Stomach smooth muscle (tissue), 2 donors: ENCODE data around the gene RPS2.
"Not testable (repeated sequence)": the region's sequence is repeated elsewhere in the genome, so short reads cannot be mapped to it uniquely, and the experiment has no call there.

Experiments
- H3K27ac ChIP-seq: one replicate; pipeline ENCODE4 v1.7.0; 2013; ENCODE audit warnings: mild to moderate bottlenecking, low read length, inconsistent platforms
- H3K27me3 ChIP-seq, 2 donors: one replicate each; pipeline ENCODE4 v1.7.0; 2013; ENCODE audit warnings: low read length in 2 of 2; ENCODE audit not compliant: insufficient read depth in 2 of 2, control insufficient read depth in 1 of 2
- H3K36me3 ChIP-seq, 2 donors: one replicate each; pipeline ENCODE4 v1.7.0; 2013; ENCODE audit warnings: low read length in 2 of 2; ENCODE audit not compliant: control insufficient read depth in 2 of 2, insufficient read depth in 2 of 2
- H3K4me1 ChIP-seq: one replicate; pipeline ENCODE4 v1.7.0; 2013; ENCODE audit warnings: low read length; ENCODE audit not compliant: control insufficient read depth, insufficient read depth
- H3K4me3 ChIP-seq, 2 donors: one replicate each; pipeline ENCODE4 v1.7.0; 2013; ENCODE audit warnings: low read length in 2 of 2
- H3K9ac ChIP-seq, 2 donors: one replicate each; pipeline ENCODE4 v1.7.0; 2013; ENCODE audit warnings: low read length in 2 of 2, mild to moderate bottlenecking in 1 of 2
- H3K9me3 ChIP-seq, 2 donors: one replicate each; pipeline ENCODE4 v1.7.0; 2013; ENCODE audit warnings: low read length in 2 of 2; ENCODE audit not compliant: control insufficient read depth in 2 of 2
- donor health status: healthy.
- donor health status: Pancreatic carcinoma.

RPS2 gene

DNA sequence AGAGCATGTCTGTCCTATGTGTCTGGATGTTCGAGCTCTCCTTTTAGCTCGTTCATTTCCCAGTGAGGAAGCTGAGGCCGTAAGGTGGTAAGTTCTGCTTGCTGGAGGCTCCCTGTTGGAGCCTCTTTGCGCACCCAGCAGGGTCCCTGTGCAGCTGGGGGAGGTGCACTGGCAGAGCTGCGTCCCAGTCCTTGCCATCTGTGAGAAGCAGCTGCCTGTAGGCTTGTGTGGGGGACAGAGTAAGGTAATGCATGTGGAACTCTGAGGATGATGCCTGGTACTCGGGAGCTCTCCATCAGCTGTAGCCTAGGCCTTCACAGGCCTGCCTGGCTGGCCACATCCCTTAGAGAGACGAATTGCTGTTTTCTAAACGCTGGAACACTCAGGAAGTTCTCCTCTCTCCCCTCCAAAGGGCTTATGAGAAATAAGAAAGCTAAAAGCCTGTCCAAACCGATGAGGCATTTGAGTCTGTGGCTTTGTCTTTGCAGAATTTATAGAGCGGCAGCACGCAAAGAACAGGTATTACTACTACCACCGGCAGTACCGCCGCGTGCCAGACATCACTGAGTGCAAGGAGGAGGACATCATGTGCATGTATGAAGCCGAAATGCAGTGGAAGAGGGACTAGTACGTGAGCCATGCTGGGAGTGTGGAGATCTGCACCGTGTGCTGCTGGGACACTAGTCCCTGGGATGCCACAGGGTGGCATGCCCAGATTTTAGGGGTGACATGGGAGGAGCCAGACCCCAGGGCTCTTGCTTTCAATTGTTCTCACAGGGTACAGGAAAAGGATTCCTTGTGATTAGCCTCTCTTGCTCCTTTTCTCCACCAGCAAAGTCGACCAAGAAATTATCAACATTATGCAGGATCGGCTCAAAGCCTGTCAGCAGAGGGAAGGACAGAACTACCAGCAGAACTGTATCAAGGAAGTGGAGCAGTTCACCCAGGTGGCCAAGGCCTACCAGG is 3.7 kb downstream of the RPS2 start:
- no peaks in the 10 kb centered on the region for H3K27me3 ChIP-seq
- H3K4me1 ChIP-seq: peaks cover 35% of the 10 kb centered on the region
- H3K36me3 ChIP-seq: peaks cover 14 to 18% of the 10 kb centered on the region in 2 donors
- peak overlapping the region; percentile 87 for H3K27ac ChIP-seq
- no peaks in the 10 kb centered on the region for H3K9me3 ChIP-seq
- H3K9ac ChIP-seq: peak overlapping the region; percentile 55 to 90
- H3K4me3 ChIP-seq: peak overlapping the region; percentile 79 to 86

DNA sequence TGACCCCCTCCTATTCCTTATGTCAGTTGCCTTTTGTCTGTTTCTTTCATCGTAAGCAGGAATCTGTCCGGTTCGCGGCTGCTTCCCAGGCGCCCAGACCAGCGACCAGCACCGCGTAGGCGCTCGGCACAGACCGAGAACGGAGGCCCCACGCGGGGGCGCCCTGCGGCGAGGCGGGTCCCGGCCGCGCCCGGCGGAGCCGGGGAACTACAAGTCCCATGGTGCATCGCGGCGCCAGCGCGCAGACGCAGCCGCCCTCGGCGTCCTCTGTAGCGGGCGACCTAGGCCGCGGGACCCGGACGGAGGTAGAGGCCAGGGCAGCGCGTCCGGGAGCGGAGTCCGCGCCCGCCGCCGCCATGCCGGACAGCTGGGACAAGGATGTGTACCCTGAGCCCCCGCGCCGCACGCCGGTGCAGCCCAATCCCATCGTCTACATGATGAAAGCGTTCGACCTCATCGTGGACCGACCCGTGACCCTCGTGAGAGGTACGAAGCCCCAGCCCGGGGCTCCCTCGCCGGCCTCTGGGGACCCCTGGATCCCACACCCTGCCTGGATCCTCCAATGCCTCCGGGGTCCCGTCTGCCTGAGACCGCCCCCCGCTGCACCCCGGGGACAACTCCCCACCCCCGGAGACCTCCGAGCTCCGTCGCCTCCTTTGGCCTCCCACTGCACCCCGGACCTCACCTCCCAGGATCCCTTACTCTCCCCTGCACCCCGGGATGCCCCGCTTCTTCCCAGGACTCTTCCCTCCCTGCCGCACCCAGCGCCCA is 5.2 kb downstream of the RPS2 start, which contains the start of gene NDUFB10:
TSS of gene NDUFB10 (plus strand) at position 270 of the 771 bp plus-strand sequence. CDS start at position 357, 87 bp downstream.
- Histone ChIP-seq H3K27ac (peak within 1 kb of the TSS; percentile 87), H3K27me3 (no peaks in the 10 kb centered on the region), H3K9me3 (no peaks in the 10 kb centered on the region), H3K4me3 (peak within 1 kb of the TSS; percentile 79 to 86), H3K9ac (peak within 1 kb of the TSS; percentile 90), H3K36me3 (peaks cover 14 to 18% of the 10 kb centered on the region in 2 donors), H3K4me1 (peaks cover 24% of the 10 kb centered on the region)

DNA sequence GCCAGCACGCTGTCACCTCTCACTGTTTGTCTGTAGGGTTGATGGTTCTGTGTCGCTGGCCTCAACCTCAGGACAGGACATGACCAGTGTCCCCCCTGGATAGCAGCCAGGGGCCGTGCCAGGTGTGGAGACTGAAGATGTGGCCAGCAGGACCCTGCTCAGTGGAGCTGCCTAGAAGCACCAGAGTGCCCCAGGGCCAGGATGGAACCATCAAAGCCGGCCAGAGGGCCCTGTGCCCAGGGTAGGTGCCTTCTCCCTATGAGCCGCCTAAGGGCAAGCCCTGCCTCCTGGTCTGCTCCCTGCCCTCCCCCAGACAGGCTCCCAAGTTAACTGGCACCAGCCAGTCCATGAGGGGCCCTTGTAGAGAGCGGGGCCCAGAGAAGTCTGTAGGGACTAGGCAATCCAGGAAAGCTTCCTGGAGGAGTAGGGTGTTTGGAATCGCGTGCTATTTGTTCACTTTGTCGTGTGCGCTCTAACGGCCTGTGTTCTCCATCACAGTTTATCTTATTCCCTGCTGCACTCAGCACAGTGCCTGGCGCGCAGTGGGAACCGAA is 5.8 kb downstream of the RPS2 start:
- H3K27me3 ChIP-seq: no peaks in the 10 kb centered on the region
- H3K4me1 ChIP-seq: peaks cover 18% of the 10 kb centered on the region
- peaks cover 13 to 16% of the 10 kb centered on the region in 2 donors for H3K36me3 ChIP-seq
- H3K4me3 ChIP-seq: peak overlapping the region; percentile 18 to 86
- H3K27ac ChIP-seq: peak overlapping the region; percentile 87
- peak overlapping the region; percentile 66 to 90 for H3K9ac ChIP-seq
- no peaks in the 10 kb centered on the region for H3K9me3 ChIP-seq

DNA sequence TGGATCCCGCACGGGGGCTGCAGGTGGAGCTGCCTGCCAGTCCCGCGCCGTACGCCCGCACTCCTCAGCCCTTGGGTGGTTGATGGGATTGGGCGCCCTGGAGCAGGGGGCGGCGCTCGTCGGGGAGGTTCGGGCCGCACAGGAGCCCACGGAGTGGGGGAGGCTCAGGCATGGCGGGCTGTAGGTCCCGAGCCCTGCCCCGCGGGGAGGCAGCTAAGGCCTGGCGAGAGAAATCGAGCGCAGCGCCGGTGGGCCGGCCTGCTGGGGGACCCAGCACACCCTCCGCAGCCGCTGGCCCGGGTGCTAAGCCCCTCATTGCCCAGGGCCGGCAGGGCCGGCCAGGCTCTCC is 6.5 kb downstream of the RPS2 start:
- not testable (repeated sequence) for H3K27ac ChIP-seq, H3K27me3 ChIP-seq, H3K4me3 ChIP-seq, H3K9me3 ChIP-seq, H3K9ac ChIP-seq
- Histone ChIP-seq H3K4me1 (peaks cover 14% of the 10 kb centered on the region), H3K36me3 (peaks cover 11 to 14% of the 10 kb centered on the region in 2 donors)

DNA sequence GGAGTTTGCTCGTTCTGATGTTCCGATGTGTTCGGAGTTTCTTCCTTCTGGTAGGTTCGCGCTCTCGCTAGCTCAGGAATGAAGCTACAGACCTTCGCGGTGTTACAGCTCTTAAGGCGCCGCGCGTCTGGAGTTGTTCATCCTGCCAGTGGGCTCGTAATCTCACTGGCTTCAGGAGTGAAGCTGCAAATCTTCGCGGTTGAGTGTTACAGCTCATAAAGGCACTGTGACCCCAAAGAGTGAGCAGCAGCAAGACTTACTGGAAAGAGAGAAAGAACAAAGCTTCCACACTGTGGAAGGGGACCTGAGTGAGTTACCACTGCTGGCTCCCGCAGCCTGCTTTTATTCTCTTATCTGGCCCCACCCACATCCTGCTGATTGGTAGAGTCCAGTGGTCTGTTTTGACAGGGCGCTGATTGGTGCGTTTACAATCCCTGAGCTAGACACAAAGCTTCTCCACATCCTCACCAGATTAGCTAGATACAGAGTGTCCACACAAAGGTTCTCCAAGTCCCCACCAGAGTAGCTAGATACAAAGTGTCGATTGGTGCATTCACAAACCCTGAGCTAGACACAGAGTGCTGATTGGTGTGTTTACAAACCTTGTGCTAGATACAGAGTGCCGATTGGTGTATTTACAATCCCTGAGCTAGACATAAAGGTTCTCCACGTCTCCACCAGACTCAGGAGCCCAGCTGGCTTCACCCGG is 7.0 kb downstream of the RPS2 start:
- not testable (repeated sequence) for H3K27me3 ChIP-seq, H3K4me3 ChIP-seq, H3K9ac ChIP-seq, H3K9me3 ChIP-seq, H3K27ac ChIP-seq
- peaks cover 7 to 11% of the 10 kb centered on the region in 2 donors for H3K36me3 ChIP-seq
- H3K4me1 ChIP-seq: peaks cover 14% of the 10 kb centered on the region

DNA sequence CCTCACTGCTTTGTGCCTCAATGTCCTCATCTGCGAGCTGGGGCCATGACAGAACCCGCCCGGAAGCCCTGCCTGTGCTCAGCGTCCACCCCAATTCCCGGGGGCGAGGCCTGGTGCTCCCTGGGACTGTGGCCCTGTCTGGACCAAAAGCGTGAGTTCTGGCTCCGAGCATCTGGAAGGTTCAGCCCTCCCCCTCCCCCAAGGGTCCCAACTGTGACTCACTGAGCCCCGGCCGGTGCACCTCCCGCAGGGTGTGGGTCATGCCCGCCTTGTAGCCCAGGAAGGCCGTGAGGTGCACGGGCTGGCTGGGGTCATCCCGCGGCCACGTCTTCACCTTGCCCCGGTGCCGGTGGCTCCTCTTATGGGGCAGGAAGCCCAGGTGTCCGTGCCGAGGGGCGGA is 10.9 kb downstream of the RPS2 start:
- Histone ChIP-seq H3K27me3 (no peaks in the 10 kb centered on the region), H3K9ac (no peak overlapping the region), H3K9me3 (no peaks in the 10 kb centered on the region), H3K4me3 (no peak overlapping the region), H3K36me3 (no peaks in the 10 kb centered on the region), H3K27ac (no peak overlapping the region), H3K4me1 (peaks cover 1% of the 10 kb centered on the region)

DNA sequence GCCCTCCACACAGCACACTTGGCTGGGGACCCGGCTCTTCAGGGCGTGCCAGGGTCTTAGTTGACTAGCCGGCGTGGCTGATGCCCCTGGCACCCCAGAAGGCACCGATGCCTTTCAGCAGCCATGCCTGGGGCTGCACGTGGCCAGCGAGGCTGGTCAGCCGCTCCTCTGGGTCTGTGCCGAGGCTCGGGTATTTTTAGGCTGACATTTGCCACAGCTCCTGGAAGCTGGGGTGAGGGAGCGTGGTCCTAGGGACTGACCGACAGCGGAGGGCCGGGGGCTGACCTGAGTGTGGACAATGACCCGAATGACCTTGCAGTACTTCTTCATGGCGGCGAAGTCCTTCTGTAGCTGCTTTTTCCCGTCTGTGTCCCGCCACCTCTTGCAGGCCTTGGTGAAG is 14.1 kb downstream of the RPS2 start:
- Histone ChIP-seq H3K9me3 (no peaks in the 10 kb centered on the region), H3K4me3 (no peak overlapping the region), H3K27ac (no peak overlapping the region), H3K27me3 (no peaks in the 10 kb centered on the region), H3K36me3 (no peaks in the 10 kb centered on the region), H3K9ac (no peak overlapping the region), H3K4me1 (no peaks in the 10 kb centered on the region)

DNA sequence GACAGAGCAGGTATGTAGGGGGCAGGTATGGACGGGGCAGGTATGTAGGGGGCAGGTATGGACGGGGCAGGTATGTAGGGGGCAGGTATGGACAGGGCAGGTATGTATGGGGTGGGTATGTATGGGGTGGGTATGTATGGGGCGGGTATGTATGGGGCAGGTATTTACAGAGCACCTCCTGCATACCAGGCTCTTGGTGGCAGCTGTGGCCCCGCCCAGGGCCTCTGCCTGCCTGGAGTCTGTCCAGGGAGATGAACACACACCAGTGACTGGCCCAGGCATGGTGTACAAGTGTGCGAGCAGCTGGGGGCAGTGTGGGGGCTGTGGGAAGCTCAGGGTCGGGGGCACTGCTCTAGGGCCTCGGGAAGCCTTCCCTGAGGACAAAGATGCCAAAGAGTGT is 14.6 kb downstream of the RPS2 start:
- Histone ChIP-seq H3K36me3 (no peaks in the 10 kb centered on the region), H3K4me1 (no peaks in the 10 kb centered on the region), H3K27me3 (no peaks in the 10 kb centered on the region), H3K9ac (no peak overlapping the region), H3K27ac (no peak overlapping the region), H3K4me3 (no peak overlapping the region), H3K9me3 (no peaks in the 10 kb centered on the region)

DNA sequence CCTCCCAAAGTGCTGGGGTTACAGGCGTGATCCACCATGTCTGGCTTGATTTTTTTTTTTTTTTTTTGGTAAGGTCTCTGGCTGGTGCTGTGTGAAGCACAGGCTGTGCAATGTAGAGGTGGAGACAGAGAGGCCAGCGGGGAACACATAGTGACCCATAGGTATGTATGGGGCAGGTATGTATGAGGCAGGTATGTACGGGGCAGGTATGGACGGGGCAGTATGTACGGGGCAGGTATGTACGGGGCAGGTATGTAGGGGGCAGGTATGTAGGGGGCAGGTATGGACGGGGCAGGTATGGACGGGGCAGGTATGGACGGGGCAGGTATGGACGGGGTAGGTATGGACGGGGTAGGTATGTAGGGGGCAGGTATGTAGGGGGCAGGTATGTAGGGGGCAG is 15.1 kb downstream of the RPS2 start:
- Histone ChIP-seq H3K4me3 (no peak overlapping the region), H3K4me1 (no peaks in the 10 kb centered on the region), H3K27ac (no peak overlapping the region), H3K9me3 (no peaks in the 10 kb centered on the region), H3K27me3 (no peaks in the 10 kb centered on the region), H3K9ac (no peak overlapping the region), H3K36me3 (no peaks in the 10 kb centered on the region)

DNA sequence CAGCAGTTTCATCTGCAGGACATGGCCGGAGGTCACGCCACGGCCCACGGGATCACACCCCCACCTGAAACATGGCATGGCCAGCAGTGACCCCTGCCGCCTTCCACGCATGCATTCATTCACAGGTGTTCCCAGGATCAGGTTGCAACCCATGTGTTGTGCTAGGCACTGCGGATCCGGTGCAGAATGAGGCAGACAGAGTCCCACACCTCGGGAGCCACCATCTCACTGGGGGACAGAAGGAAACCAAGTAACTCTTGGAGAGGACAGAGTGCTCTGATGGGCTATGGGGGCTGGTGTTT is 17.3 kb downstream of the RPS2 start:
- Histone ChIP-seq H3K4me1 (peaks cover 10% of the 10 kb centered on the region), H3K4me3 (no peak overlapping the region), H3K27me3 (no peaks in the 10 kb centered on the region), H3K9ac (no peak overlapping the region), H3K36me3 (no peaks in the 10 kb centered on the region), H3K27ac (no peak overlapping the region), H3K9me3 (no peaks in the 10 kb centered on the region)
